ENCODE data around the gene KRTAP16-1.
"Not testable (repeated sequence)": the region's sequence is repeated elsewhere in the genome, so short reads cannot be mapped to it uniquely, and the experiment has no call there.

Gene KRTAP16-1, protein sequence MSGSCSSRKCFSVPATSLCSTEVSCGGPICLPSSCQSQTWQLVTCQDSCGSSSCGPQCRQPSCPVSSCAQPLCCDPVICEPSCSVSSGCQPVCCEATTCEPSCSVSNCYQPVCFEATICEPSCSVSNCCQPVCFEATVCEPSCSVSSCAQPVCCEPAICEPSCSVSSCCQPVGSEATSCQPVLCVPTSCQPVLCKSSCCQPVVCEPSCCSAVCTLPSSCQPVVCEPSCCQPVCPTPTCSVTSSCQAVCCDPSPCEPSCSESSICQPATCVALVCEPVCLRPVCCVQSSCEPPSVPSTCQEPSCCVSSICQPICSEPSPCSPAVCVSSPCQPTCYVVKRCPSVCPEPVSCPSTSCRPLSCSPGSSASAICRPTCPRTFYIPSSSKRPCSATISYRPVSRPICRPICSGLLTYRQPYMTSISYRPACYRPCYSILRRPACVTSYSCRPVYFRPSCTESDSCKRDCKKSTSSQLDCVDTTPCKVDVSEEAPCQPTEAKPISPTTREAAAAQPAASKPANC

DNA sequence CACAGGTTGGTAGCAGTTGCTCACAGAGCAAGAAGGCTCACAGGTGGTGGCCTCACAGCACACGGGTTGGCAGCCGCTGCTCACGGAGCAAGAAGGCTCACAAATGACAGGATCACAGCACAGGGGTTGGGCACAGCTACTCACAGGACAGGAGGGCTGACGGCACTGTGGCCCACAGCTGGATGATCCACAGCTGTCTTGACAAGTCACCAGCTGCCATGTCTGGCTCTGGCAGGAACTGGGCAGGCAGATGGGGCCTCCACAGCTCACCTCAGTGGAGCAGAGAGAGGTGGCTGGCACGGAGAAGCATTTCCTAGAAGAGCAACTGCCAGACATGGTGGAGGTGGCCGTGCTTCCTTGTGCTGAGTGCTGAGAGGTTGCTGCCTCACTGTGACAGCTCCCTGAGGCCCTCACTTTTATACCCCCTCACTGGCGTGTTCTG, at the start of gene KRTAP16-1:
Gene KRTAP16-1 (minus strand): TSS at position 392 of the 442 bp plus-strand sequence. CDS start 56 bp downstream, at position 336.
- peak; percentile 11 for DNase-seq

DNA sequence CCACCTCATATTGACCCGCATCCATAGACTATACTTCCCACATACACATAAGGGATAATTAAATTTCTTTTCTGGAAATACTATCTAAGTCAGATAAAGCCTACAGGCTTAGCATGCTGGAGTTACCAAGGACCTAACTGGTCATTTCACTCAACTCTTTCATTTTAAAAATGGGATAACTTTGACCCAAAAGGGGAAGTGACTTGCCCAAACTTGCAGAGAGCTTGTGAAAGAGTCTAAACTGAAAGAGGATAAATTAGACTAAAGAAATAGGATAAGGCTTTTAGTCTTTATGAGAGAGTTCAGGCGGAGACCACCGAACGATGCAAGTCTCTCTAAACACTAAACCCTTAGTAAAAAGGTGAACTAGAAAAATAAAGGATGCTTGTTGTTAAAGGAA, 45.4 kb upstream of the KRTAP16-1 start:
- DNase-seq, result no peak

DNA sequence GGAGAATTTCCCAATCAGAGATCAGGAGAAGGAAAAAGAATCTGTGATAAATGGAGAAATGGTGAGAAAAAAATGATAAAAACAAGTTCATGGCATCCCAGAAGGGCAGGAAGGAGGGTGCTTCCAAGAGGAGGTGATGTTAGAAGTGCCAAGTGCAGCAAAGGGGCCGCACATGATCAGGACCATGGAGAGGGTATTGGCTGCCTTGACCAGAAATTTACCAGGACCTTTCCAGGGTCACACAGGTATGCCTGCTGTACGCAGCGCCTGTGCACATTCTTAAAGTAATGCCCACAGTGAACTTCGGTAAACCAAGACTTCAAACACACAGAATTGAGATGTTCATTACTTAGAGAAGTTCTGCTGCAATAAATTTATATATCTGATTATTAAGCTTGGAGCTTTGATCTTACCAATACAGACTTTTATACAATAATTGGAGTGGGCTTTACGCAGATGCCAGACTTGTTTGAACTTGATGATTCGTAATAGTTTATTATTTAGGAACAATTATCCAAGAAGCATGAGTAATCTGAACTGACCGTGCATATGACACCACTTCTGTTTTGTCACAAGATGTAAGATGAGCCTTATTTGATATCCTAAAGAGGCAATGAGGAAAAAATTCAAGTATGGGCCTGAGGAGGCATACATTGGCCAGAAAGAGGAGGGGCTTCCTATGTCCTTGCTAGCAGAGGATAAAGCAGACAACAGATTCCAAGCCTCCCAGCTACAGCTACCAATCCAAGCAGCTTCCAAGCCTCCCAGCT, 43.7 kb upstream of the KRTAP16-1 start:
- no peak for DNase-seq

DNA sequence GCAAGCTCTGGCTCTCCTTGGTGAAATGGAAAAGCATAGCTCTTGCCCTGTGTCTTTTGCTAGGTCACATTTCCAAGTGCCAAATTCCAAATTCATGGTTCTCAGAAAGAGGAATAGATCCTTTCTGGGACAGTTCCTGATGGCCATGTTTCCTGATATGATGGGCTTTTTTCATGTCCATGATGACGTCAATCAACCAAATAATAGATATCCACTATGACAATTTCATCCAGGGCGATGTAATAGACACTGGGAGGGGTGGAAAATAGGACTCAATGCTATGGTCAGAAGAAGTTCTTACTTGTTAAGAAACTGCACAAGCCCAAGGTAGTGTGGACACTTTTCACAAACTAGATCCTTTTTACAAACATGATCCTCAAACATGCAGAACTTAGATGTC, 42.1 kb upstream of the KRTAP16-1 start:
- DNase-seq, result no peak

DNA sequence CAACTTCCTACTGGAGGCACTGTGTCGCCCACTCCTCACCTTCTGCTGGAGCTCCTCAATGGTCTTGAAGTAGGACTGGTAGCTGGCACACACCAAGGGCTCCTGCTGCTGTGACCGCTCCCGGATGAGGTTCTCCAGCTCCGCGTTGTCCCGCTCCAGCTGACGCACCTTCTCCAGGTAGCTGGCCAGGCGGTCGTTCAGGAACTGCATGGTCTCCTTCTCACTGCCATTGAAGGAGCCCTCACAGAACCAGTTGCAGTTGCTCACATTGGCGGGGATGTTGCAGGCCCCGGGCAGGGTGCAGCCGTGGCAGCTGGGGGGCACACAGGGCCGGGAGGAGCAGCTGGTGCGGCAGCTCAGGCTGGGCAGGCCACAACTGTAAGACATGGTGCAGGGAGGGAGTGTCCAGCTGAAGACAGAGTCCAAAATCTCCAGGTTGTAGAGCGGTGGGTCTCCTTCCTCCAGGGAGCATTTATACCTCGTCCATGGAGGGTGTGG, 41.3 kb upstream of the KRTAP16-1 start, which contains the start of gene KRT33A:
Gene KRT33A (minus strand): TSS at position 448 of the 498 bp plus-strand sequence. CDS start 61 bp downstream, at position 387.
- DNase-seq, result not testable (repeated sequence)

DNA sequence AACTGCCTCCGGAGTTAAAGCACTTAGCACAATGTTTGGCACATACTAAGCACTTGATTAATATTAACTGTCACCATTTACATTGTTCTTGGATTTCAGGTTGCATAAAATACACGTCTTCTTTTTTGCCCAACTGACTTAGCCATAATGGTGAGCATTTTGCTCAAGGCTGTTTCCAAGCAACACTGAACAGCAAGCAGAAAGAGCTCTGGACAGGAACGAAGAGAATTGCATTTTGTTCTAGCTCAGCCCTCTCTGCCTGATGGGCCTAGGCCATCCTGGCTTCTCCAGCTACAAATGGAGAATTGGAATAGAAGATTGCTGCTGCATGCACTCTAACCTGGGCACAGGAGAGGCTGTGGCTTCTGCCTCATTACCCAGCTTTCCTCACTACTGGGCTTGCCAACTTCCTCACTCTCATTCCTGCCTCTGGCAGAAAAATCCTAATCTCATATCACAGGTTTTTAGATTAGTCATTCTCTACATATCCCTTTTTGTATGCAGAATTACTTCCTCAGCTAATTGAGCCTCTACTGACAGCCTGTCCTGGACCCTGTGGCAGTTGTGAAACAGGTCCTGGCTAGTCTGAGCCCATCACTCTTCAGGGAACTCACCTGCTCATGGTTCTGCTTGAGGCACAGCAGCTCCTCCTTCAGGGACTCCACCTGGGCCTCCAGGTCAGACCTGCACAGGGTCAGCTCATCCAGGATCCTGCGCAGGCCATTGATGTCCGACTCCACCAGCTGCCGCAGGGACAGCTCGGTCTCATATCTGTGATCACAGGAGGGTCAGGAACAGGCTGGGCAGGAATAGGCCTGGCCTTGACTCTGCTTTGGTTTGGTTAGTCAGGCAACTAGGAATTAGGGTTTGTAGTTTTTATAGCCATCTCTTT, 39.0 kb upstream of the KRTAP16-1 start:
- no peak for DNase-seq

DNA sequence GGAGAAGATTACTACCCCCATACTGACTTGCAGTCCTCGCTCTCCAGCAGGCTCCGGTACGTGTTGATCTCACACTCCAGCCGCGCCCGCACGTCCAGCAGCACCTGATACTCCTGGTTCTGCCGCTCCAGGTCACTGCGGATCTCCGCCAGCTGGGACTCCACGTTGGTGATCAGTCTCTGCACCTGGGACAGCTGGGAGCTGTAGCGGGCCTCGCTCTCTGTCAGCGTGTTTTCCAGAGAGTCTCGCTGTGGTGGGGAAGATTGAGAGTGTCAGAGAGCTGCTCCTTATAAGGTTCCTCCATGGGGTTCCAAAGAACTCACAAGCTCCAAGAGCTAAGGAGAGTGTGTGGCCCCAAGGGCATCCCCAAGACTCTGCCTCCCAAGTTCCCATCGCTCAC, 37.3 kb upstream of the KRTAP16-1 start:
- DNase-seq, result not testable (repeated sequence)

DNA sequence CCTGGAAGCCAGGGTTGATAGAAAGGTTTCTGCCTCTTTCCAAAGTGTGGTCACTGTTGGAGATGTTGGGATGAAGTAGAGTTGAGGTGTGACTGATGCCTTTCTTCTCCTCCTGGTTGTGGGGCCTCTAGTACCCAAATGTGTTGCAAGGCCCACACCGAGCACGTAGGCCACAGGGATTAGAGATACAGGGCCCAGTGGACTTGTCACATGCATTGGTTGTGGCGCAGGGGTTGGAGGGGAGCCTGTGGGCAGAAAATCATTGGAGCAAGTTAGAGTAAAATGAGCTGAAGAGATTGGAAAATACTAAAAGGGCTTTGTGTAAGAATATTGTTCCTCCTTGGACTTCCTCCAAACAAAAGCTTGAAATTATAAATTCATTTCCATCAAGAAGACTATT, 36.9 kb upstream of the KRTAP16-1 start:
- DNase-seq, result no peak

DNA sequence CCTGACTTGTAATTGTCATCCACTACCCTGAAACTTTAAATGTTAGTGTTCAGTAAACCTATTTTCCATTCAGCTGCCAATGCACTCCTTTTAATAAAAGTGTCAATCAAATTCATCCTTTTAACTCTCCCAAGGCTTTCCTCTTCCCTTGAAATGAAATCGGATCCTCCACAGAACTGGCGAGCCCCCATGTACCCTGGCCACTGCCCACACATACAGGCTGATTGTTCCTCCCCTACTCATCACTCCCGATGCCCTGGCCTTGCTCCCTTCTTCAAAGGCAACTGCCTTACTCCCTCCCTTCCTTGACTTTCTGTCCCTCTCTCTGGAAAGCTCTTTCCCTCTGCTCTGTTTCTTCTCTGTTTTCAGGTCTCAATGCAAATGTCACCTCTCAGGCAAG, 33.9 kb upstream of the KRTAP16-1 start:
- DNase-seq, result no peak

DNA sequence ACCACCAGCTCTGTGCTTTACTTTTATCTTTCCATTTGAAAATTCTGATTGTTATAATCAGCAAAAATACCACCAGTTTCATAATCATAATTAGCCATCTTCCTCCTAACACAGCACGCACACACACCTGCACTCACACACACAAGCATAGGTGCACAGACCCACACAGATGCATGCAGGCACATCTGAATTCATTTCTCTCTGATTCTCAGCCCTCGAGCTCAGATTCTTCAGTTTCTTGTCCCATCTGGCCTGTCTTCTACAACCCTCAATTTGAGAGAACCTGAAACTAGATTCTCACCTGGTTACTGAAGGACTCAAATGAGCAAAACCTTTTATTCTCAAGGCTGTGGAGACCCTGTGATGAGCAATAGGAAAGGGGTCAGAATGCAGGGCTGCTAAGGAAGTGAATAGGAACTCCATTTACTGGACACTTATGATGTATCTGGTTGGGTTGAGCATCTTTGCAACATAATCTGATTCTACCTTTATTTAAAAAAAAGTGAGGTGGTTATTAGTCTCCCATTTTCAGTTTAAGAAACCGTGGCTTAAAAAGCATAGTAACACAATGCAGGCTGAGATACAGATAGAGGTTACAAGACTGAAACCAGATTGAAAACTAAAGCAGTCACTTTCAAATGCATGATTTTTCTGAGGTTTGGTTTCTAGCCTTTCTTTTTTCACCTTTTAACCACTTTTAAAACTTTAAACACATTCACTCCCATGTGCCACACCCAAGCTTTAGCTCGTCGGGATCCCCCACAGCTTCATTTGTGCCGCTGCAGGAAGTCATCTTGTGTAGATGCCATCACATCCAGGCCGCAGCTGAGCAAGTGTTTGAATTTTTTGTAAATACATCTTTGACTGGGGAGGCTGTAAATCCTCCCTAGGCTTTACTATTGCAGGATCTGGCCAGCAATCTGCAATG, 32.1 kb upstream of the KRTAP16-1 start:
- no peak for DNase-seq

DNA sequence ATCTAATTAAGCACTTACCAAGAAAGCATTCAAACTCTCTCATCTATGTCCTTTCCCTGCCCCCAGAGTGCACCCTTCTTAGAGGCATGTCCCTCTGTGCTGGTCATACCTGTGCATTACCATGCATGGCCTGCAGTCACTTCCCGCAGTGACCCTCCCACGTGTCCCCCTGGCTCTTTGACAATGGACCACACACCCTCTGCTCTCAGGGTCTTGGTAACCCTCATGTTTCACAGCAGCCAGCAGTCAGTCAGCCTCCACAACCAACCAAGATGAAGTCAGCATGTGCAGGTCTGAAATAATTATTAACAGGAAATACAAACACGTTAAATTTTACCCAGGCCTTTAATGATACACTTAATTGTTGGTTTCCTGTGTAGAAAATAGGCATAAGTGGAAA, 31.4 kb upstream of the KRTAP16-1 start:
- DNase-seq, result no peak

DNA sequence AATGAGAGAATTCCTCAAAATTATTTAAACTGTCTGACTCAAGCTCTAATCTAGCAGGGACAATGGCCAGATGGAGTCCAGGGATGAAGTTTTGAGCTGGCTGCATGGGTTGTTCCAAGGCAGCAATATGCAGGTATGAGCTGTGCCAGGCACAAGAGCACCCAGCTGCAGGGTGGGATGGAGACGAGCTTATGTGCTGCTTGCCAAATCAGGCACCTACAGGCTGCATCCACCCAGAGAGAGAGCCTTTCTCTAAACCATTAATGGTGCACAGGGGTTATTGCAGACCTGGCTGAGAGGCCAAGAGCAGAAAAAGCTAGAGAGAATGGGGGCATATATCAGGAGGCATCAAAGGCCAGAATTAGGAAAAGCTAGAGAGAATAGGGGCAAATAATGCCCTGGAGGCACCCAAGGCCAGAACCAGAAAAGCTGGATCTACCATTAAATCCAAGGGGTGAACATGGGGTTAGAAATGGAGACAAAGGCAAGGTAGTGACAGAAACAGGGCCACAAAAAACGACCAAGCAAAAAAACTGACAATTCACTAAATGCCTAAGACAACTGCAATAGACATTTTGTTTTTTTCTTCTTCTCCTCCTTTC, 30.6 kb upstream of the KRTAP16-1 start:
- no peak for DNase-seq

DNA sequence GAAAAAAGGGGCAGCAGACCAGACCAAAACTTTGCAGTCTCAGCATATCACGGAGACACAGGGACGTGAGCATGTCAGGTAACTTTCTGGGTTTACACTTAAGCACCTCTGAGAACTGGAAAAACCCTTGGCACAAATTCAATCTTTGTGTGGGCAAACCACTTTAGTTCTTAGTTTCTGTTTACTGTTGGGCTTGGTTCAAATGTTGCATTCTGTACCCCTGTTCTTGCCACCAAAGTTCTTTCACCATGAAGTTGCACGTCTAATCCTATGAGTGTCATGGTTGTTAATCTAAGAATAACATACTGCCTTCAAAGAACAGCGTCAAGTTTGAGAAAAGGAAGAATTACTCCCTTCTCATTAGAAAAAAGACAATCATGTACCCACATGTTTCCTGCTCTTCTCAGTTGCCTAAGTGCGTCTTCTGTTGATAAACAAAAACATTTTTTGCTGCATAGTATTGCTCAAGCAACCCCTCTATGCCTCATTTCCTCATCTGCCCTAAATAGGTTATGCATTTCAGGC, 29.9 kb upstream of the KRTAP16-1 start:
- DNase-seq, result peak; percentile 24

DNA sequence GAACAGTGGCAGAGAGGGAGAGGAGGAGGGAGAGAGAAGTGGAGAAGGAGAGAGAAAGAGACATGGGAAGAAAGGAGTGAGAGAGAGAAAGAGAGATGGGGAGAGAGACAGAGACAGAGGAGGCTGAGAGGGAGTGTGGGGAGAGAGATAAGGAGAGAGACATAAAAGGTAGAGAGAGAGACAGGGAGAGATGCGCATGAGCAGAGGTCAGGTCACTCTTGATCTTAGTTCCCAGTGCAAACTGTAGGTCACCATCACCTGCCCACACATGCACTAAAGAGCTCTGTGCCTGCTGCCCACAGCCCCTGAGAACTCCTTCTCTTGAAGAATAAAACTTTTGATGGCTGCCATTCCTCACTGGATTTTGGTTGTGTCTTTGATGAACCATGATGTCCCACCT, 26.6 kb upstream of the KRTAP16-1 start:
- no peak for DNase-seq

DNA sequence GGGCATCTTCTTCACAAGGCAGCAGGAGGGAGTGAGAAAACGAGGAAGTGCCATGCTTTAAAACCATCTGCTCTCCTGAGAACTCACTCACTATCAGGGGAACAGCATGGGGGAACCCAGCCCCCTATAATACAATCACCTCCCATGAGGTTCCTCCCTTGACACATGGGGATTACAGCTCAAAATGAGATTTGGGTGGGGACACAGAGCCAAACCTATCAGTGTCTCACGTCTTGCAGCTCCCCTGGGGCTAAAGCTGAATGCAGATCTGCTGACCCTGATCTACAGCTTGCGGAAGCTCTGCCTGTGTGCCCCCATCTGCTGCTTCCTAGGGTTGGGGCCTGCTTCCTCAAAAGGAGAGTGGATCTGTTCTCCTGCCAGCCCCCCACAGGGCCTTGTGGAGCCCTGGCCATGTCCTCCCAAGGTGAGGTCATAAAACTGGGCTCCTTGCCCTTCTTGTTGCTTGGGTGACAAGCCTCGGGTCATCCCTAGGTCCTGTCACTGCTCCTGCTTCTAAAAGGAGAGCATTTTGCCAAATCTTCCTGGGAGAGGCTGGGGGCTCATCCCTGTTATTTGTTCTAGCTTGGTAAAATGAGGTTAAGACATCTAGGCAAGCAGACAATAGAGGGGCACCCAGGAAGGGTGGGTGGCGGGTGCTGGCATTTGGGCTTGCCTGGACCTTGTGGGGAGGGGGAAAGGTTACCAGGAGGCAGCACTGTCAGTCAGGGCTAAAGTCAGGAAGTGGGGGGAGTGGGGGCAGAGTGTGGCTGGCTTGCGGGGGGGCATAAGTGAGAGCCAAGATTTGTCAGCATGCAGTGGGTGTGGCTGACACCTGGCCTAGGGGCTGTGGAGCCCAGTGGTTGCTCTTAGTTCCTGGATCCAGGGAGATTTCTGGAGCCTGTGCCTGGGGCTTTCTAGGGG, 25.5 kb upstream of the KRTAP16-1 start:
- DNase-seq, result no peak

DNA sequence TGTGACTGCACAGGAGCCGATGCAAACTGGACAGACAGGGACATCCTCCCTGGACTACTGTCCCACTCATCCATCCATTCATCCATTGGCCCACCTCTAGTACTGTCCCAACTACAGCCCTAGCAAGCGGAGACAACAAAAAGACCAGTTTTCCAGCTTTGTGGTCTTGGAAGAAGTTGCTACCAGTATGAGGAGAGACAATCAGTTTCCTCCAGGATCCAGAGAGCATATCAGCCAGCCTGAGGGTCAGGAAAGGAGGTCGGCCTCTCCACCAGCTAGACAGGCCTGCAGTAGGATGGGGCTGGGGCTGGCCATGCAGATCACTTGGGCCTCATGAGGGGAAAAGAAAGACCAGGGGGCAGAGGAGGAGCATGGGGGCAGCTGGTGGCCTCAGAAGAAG, 24.7 kb upstream of the KRTAP16-1 start:
- no peak for DNase-seq

DNA sequence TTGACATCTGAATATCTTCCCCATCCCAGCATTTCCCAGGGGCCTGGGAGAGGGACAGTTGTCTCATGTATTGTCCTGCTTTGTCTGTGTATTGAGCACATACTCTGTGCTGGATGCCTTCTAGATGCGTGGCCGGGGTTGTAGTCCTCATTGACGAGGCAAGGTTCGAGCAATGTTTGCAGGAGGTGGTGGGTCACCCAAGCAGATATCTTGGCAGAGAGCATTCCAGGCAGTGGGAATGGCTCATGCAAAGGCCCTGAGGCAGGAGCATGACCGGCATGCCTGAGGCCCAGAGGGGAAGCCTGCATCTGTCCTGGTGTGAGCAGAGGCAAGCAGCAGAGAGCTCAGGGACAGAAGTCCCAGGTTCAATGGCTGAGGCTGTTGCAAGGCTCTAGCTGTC, 24.0 kb upstream of the KRTAP16-1 start:
- no peak for DNase-seq

DNA sequence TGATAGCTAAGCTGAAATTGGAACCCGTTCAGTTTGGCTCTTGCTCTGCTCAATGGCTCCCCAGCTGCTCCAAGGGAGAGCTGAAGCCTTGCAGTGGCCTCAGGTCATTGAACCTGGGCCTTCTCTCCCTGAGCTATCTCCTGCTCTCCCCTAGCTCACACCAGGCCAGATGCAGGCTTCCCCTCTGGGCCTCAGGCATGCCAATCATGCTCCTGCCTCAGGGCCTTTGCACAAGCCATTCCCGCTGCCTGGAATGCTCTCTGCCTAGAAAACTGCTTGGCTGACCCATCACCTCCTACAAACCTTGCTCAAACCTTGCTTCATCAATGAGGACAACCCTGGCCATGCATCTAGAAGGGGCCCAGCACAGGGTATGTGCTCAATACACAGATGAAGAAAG, 23.1 kb upstream of the KRTAP16-1 start:
- no peak for DNase-seq

DNA sequence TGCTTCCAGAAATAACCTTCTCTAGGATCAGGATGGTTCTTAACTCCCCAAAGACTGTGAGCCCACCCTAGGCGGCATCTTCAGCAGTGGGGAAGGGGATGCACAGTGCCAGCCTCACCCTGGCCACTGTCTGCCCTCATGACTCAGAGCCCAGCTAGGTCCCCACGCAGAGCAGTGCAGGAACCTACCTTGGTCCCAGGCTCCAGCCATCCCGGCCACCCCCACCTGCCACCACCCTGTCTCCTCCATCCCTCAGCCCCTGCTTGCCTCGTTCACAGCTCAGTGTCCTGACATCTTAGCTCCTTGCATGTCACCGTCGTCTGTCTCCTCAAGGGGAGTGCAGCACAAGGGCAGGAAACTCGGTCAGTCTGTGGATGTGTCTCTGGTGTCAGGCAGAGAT, 22.5 kb upstream of the KRTAP16-1 start:
- DNase-seq, result no peak
